IPS-18a (cell line): ENCODE data around the gene ANKRD34C.
A peak's percentile ranks its signal among the peaks of the same experiment; 100 is the strongest.

Experiments
- H3K27ac ChIP-seq: one replicate; pipeline ENCODE4 v1.5.1; 2013; ENCODE audit warnings: low read length
- H3K27me3 ChIP-seq: one replicate; pipeline ENCODE4 v1.6.1; 2013; ENCODE audit warnings: mild to moderate bottlenecking, low read length; ENCODE audit not compliant: control insufficient read depth, insufficient read depth
- H3K36me3 ChIP-seq: one replicate; pipeline ENCODE4 v1.6.1; 2013; ENCODE audit warnings: low read depth, low read length; ENCODE audit not compliant: control insufficient read depth
- H3K4me1 ChIP-seq: one replicate; pipeline ENCODE4 v1.6.1; 2013; ENCODE audit warnings: low read depth, low read length; ENCODE audit not compliant: control insufficient read depth
- H3K4me3 ChIP-seq: one replicate; pipeline ENCODE4 v1.5.1; 2013; ENCODE audit warnings: low read length
- H3K9ac ChIP-seq: one replicate; pipeline ENCODE4 v1.6.1; 2013; ENCODE audit warnings: mild to moderate bottlenecking, low read length, moderate library complexity
- H3K9me3 ChIP-seq: one replicate; pipeline ENCODE4 v1.6.1; 2013; ENCODE audit warnings: low read depth, low read length; ENCODE audit not compliant: control insufficient read depth

The ANKRD34C gene

DNA sequence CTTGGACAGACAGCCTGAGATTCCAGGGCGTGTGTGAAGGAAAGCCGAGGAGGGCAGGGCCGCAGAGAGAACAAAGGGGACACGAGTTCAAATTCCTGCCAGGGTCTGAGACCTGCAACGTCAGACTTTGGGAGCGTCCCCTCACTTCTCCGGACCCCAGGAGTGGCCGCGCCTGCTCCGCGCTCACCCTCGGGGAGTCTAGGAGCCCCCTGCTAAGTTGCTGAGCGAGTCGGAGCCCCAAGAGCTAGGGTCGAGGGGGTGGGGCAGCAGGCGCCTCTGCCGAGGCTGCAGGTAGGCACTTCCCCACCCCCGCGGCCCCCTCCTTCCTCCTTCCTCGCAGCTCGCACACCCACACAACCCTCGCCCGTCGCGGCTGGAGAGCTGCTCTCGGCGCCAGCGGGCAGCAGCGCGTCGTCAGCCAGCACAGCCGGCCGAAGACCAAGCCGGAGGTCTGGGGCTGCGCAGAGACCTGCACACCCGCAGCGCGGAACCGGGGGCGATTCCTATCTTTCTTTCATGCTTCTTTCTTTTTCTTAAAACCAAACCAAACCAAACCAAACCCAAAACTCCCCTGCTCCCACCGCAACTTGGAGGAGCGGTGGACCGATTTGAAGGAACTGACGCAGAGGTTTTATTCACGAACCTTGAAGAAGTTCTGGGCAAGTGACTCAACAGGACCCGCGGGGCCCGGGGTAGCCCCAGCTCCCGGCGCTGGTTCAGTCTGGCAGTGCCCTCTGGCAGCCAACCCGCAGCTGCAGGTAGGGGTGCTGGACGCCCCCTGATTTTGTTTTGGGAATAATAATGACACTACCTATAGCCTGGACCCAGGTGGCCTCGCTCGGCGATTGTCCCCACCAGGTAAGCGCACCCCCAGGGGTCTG, at the start of gene ANKRD34C:
ANKRD34C (plus strand) TSS at position 352 of the 881 bp plus-strand sequence. CDS start 10,563 bp downstream, outside the sequence.
- H3K4me3 ChIP-seq: peak within 1 kb of the TSS; percentile 51
- no peak within 1 kb of the TSS for H3K9ac ChIP-seq
- H3K27me3 ChIP-seq: peaks cover 75% of the 10 kb centered on the region
- H3K4me1 ChIP-seq: peaks cover 5% of the 10 kb centered on the region
- no peaks in the 10 kb centered on the region for H3K36me3 ChIP-seq
- H3K9me3 ChIP-seq: no peaks in the 10 kb centered on the region
- no peak within 1 kb of the TSS for H3K27ac ChIP-seq

DNA sequence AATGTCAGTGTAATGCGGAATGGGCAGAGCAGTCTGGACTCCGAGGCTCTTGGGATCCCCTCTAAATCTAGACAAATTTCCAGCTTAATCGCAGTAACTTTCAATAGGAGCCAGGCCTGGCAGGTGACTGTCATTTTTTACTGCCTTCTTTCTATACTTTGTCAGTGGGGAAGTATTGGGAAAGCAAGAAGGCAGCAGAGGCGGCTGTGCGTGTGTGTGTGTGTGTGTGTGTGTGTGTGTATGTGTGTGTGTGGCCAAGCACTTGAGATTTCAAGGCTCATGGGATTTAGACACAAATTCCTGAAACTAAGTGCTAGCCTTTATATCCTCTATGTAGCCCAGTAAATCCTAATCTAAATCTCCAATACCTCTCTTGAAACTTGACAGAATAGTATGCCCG, 49.3 kb upstream of the ANKRD34C start:
- H3K27ac ChIP-seq: no peak overlapping the region

DNA sequence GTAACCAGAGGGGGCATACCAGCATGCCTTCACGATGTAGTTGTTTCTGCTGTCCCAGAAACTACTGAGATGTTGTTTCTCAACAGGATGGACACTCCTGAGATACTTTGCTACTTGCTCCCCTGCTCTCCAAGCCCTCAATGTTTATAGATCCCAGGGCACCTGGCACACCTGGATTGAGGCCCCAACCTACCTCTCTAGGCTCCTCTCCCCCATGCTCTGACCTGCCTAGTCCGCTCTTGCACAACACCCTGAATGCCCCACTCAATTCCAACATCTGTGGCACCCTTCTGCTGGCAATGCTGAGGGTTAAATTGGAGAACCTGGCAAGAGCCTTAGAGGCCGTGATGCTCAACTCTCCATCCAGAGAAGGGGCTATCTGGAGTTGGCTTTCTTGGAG, 42.5 kb upstream of the ANKRD34C start:
- no peak overlapping the region for H3K9ac ChIP-seq
- no peaks in the 10 kb centered on the region for H3K27me3 ChIP-seq
- no peak overlapping the region for H3K4me3 ChIP-seq

More for the DNA sequence above, 49.3 kb upstream of the ANKRD34C start:
- H3K9ac ChIP-seq: no peak overlapping the region
- no peaks in the 10 kb centered on the region for H3K36me3 ChIP-seq
- H3K4me1 ChIP-seq: peaks cover 5% of the 10 kb centered on the region
- no peak overlapping the region for H3K4me3 ChIP-seq
- peaks cover 6% of the 10 kb centered on the region for H3K9me3 ChIP-seq
- no peaks in the 10 kb centered on the region for H3K27me3 ChIP-seq

DNA sequence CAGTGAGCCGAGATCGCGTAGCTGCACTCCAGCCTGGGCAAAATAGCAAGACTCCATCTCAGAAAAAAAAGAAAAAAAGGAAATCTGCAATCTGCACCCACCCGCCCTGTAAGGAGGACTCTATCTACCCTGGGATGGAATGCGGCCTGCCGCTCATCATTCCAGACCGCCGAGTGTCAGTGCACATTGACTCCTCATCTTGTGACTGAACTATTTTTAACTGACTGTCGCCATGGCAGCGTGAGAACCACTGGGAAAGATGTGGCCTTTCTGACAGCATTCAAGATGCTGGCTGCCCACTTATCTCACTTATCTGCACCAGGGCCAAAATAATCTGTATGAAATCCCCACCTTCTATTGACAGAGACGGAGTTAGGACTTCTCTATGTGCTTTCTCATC, 38.8 kb upstream of the ANKRD34C start:
- no peak overlapping the region for H3K27ac ChIP-seq
- H3K27me3 ChIP-seq: no peaks in the 10 kb centered on the region
- no peaks in the 10 kb centered on the region for H3K9me3 ChIP-seq
- H3K4me1 ChIP-seq: peaks cover 6% of the 10 kb centered on the region
- H3K4me3 ChIP-seq: no peak overlapping the region
- H3K9ac ChIP-seq: no peak overlapping the region
- H3K36me3 ChIP-seq: no peaks in the 10 kb centered on the region

More for the DNA sequence above, 42.5 kb upstream of the ANKRD34C start:
- Histone ChIP-seq H3K36me3 (no peaks in the 10 kb centered on the region), H3K4me1 (peaks cover 11% of the 10 kb centered on the region), H3K27ac (no peak overlapping the region), H3K9me3 (no peaks in the 10 kb centered on the region)

DNA sequence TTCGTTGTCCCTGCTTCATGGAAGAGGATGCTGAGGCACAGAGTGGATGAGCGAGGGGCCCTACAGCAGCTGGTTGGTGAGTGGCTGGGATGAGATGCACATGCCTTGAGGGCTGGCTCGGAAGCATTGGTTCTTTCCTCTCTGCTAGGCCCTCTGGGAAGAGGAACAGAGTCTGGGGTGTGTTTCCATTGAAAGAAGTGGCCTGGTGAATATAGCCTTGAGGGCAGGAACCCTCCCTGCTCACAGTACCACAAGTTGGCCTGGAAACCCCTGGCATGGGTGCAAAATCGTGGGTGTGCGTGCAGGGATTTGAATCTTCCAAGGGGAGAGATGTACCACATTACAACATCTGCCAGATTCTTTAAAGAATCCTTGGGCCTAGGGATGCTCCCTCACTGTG, 37.6 kb upstream of the ANKRD34C start:
- H3K36me3 ChIP-seq: no peaks in the 10 kb centered on the region
- H3K4me3 ChIP-seq: no peak overlapping the region
- peaks cover 3% of the 10 kb centered on the region for H3K4me1 ChIP-seq
- H3K27me3 ChIP-seq: no peaks in the 10 kb centered on the region
- H3K9me3 ChIP-seq: no peaks in the 10 kb centered on the region
- H3K27ac ChIP-seq: no peak overlapping the region
- H3K9ac ChIP-seq: no peak overlapping the region

DNA sequence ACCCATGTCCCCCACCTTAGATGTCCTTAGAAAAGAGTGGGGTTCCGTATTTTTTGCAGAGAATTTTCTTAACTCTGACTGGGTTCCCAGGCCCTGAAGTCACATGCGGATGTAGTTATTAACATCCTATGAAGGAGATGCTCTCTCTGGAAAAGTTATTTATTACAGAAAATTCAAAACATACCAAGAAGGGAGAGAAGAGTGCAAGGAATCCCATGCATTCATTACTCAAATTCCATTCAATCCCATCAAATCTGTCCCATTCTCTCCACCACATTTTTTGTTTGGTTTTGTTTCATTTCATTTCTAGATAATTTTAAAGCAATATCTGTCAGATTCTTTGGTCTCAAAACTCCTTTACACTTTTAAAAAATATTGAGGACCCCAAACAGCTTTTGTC, 34.3 kb upstream of the ANKRD34C start:
- Histone ChIP-seq H3K27me3 (no peaks in the 10 kb centered on the region), H3K36me3 (no peaks in the 10 kb centered on the region), H3K4me3 (no peak overlapping the region), H3K27ac (no peak overlapping the region), H3K4me1 (no peaks in the 10 kb centered on the region), H3K9ac (no peak overlapping the region), H3K9me3 (no peaks in the 10 kb centered on the region)

DNA sequence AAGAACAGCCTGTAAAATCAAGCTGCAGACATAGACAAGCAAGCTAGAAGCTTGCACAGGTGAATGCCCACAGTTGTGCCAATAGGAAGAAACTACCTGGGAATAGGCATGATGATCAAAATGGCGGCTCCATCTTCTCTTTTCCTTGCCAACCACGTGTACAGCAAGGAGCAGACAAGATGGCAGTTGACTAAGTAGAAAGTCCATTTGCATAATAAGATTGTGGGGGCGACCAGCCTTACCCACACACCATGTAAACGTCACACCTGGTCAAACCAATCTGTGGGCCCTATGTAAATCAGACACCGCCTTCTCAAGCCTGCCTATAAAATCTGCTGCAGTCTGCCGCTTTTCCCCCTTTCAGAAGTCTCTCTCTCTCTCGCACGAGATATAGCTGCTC, 25.1 kb upstream of the ANKRD34C start:
- H3K4me1 ChIP-seq: no peaks in the 10 kb centered on the region
- no peak overlapping the region for H3K9ac ChIP-seq
- H3K27me3 ChIP-seq: no peaks in the 10 kb centered on the region
- no peaks in the 10 kb centered on the region for H3K9me3 ChIP-seq
- no peak overlapping the region for H3K4me3 ChIP-seq
- no peaks in the 10 kb centered on the region for H3K36me3 ChIP-seq
- H3K27ac ChIP-seq: no peak overlapping the region

DNA sequence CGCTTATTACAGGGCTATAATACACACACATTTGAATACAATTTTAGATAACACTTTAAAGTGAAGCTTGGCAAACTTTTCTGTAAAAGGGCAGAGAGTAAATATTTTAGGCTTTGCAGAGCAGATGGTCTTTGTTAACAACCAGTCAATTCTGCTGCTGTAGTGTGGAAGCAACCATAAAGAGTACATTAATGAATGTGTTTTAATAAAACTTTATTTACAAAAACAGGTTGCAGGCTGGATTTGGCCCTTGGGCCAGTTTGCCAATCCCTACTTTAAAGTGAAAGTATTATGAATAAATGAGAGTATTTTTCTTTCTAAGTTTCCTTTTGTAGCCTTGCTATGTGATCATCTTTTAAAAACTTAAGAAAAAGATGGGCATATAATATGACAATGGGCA, 20.7 kb upstream of the ANKRD34C start:
- Histone ChIP-seq H3K4me1 (no peaks in the 10 kb centered on the region), H3K4me3 (no peak overlapping the region), H3K27ac (no peak overlapping the region), H3K9me3 (no peaks in the 10 kb centered on the region), H3K36me3 (no peaks in the 10 kb centered on the region), H3K9ac (no peak overlapping the region), H3K27me3 (no peaks in the 10 kb centered on the region)

DNA sequence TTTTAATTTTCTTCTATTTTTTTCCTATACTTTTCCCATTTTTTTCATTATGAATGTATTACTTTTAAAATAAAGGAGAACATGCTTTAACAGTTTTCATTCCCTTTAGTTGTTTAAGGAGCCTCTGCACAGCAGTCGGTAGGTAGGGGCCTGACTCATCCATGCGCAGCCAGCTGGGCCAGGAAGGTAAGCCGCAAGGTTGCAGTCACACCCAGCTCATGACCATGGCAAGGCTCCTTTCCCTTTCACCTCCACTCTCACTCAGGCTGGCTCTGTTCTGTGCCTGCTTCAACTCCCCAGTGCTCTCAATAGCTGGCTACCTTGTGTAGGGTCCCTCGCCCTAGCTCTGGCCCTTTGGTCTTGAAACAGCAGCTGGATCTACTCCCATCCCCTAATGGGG, 17.4 kb upstream of the ANKRD34C start:
- H3K9me3 ChIP-seq: no peaks in the 10 kb centered on the region
- no peaks in the 10 kb centered on the region for H3K4me1 ChIP-seq
- no peak overlapping the region for H3K9ac ChIP-seq
- H3K4me3 ChIP-seq: no peak overlapping the region
- no peak overlapping the region for H3K27ac ChIP-seq
- no peaks in the 10 kb centered on the region for H3K27me3 ChIP-seq
- no peaks in the 10 kb centered on the region for H3K36me3 ChIP-seq

DNA sequence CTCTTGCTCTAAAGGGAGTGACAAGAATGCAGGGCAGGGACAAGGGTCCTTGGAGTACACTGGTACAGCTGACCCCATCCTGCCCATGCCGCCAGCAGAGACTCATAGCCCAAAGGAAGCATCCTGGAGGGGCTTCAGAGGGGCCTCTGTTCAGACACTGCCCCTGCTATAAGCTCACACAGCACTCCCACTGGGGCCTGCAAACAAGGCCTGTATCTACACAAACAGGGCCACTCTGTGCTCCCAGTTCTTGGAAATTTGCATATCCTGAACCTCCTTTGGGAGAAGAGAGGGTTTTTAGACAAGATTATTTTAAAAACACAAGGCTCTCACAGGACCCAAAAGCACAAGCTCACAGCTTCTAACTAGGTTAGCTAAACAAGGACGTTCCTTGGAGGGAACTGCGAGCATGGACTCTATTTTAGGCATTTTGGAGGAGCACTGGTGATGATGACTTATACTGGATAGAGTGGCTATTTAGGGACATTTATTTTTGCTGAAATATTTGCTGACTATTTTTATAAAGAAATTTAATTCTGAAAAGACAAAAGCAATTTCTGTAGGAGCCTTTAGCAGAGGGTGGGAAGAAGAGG, 16.4 kb upstream of the ANKRD34C start:
- Histone ChIP-seq H3K4me3 (no peak overlapping the region), H3K36me3 (no peaks in the 10 kb centered on the region), H3K4me1 (no peaks in the 10 kb centered on the region), H3K27ac (no peak overlapping the region), H3K9ac (no peak overlapping the region), H3K9me3 (no peaks in the 10 kb centered on the region), H3K27me3 (no peaks in the 10 kb centered on the region)

DNA sequence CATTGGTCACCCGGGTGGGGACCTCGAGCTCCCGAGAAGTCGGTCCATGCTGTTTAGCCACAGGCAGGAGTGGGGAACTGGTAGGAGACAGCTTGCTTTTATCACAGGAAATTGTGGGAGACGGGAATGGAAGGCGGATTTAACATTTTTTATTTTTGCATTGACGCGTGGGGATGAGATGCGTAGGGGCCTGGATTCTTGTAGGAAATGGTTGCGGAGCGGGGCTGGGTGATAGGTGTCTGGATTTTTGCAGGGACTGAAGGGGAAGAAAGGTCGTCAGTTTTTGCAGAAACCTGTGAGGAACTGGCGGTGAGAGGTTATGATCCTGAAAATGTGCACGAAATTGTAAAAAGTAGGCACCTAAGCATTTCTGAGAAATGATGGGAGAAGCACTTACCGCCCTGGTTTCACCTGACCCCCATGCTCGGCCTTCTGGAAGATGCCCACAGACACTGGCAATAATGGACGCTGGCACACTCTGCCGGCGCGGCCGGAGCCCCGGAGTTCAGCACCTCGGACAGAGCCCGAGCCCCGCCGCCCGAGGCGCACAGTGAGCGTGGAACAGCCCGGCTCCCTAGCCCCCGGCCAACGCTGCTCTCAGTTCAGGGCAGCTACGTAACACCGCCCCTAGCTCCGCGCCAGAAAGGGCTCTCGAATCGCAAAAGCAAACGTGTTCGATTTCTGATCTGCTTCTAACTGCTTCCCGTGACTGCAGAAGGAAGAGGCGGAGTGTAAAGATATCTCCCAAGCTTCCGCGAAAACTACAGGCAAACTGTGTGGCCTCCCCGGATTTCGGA, 928 bp downstream of the ANKRD34C start:
- H3K4me1 ChIP-seq: peaks cover 5% of the 10 kb centered on the region
- no peak overlapping the region for H3K27ac ChIP-seq
- H3K4me3 ChIP-seq: peak overlapping the region; percentile 21
- peaks cover 75% of the 10 kb centered on the region for H3K27me3 ChIP-seq
- H3K9ac ChIP-seq: no peak overlapping the region
- H3K9me3 ChIP-seq: no peaks in the 10 kb centered on the region
- no peaks in the 10 kb centered on the region for H3K36me3 ChIP-seq
